Measurements from ENCODE around the gene FGG.
A peak's percentile ranks its signal among the peaks of the same experiment; 100 is the strongest.

Gene FGG

GRCh38 chr4:154622598-154622997 lies 10.1 kb upstream of the FGG start:
- peak; percentile 60 for DNase-seq (ENCODE audit: low read depth)
- TF ChIP-seq CTCF (IDR thresholded peaks at IDR 0.05; ENCODE audit: low read length, missing control alignments): peak; percentile 57
- H3K4me3 ChIP-seq (replicated peaks; ENCODE audit: low read depth, low read length): no peak overlapping the region

- no peak overlapping the region for H3K4me3 ChIP-seq (replicated peaks; ENCODE audit: low read depth, low read length)
- no peak for TF ChIP-seq CTCF (IDR thresholded peaks at IDR 0.05; ENCODE audit: low read length, missing control alignments)
- DNase-seq (ENCODE audit: low read depth): no peak
Observed at GRCh38 chr4:154620111-154620510, 7.7 kb upstream of the FGG start.

GRCh38 chr4:154618708-154619315 lies 6.4 kb upstream of the FGG start:
- peak; percentile 64 for DNase-seq (ENCODE audit: low read depth)
- TF ChIP-seq CTCF (IDR thresholded peaks at IDR 0.05; ENCODE audit: low read length, missing control alignments): peak; percentile 82
- no peak overlapping the region for H3K4me3 ChIP-seq (replicated peaks; ENCODE audit: low read depth, low read length)

- no peak for TF ChIP-seq CTCF (IDR thresholded peaks at IDR 0.05; ENCODE audit: low read length, missing control alignments)
- no peak overlapping the region for H3K4me3 ChIP-seq (replicated peaks; ENCODE audit: low read depth, low read length)
- no peak for DNase-seq (ENCODE audit: low read depth)
Observed at GRCh38 chr4:154617820-154618317, 5.4 kb upstream of the FGG start.

GRCh38 chr4:154616731-154617130 lies 4.3 kb upstream of the FGG start:
- no peak overlapping the region for H3K4me3 ChIP-seq (replicated peaks; ENCODE audit: low read depth, low read length)
- TF ChIP-seq CTCF (IDR thresholded peaks at IDR 0.05; ENCODE audit: low read length, missing control alignments): no peak

GRCh38 chr4:154616287-154616686 lies 3.8 kb upstream of the FGG start:
- DNase-seq (ENCODE audit: low read depth): no peak
- H3K4me3 ChIP-seq (replicated peaks; ENCODE audit: low read depth, low read length): no peak overlapping the region
- no peak for TF ChIP-seq CTCF (IDR thresholded peaks at IDR 0.05; ENCODE audit: low read length, missing control alignments)

More at GRCh38 chr4:154616731-154617130, 4.3 kb upstream of the FGG start:
- no peak for DNase-seq (ENCODE audit: low read depth)

GRCh38 chr4:154615211-154615610 lies 2.8 kb upstream of the FGG start:
- TF ChIP-seq CTCF (IDR thresholded peaks at IDR 0.05; ENCODE audit: low read length, missing control alignments): no peak
- no peak for DNase-seq (ENCODE audit: low read depth)
- no peak overlapping the region for H3K4me3 ChIP-seq (replicated peaks; ENCODE audit: low read depth, low read length)

Data from fibroblast of pulmonary artery (primary cell).